ENCODE data around the gene NF1. TPM values are rescaled to one million over a fixed set of nuclear protein-coding genes. Genes with fewer than 3 reads are reported as not detected.

NF1 gene
- total RNA-seq, 1 donor from 2014 or later: 42.5 TPM

- no peak for DNase-seq
- no peak for TF ChIP-seq CTCF (IDR thresholded peaks at IDR 0.05; ENCODE audit: borderline replicate concordance)
- no peaks in the 10 kb centered on the region for H3K9me3 ChIP-seq (replicated peaks)
- intact Hi-C loops (cut with micrococcal nuclease): no loop called here
- H3K36me3 ChIP-seq: peaks cover 98% of the 10 kb centered on the region
- H3K4me1 ChIP-seq: no peaks in the 10 kb centered on the region
- H3K4me3 ChIP-seq: no peak overlapping the region
- no peaks in the 10 kb centered on the region for H3K27me3 ChIP-seq (ENCODE audit: low read depth)
- H3K27ac ChIP-seq (replicated peaks): no peak overlapping the region
Measured at GRCh38 chr17:31357839-31358394, 263.1 kb downstream of the NF1 start.

- no peaks in the 10 kb centered on the region for H3K9me3 ChIP-seq (replicated peaks)
- no peaks in the 10 kb centered on the region for H3K27me3 ChIP-seq (ENCODE audit: low read depth)
- no peak for DNase-seq
- H3K4me3 ChIP-seq: no peak overlapping the region
- H3K4me1 ChIP-seq: no peaks in the 10 kb centered on the region
- no peak for TF ChIP-seq CTCF (IDR thresholded peaks at IDR 0.05; ENCODE audit: borderline replicate concordance)
- H3K36me3 ChIP-seq: peaks cover 69% of the 10 kb centered on the region
- no peak overlapping the region for H3K27ac ChIP-seq (replicated peaks)
- intact Hi-C loops (cut with micrococcal nuclease): no loop called here
Measured at GRCh38 chr17:31364012-31364411, 269.2 kb downstream of the NF1 start.

GRCh38 chr17:31366088-31366487 is 271.3 kb downstream of the NF1 start:
- intact Hi-C loops (cut with micrococcal nuclease): no loop called here
- no peak for DNase-seq
- Histone ChIP-seq H3K36me3 (peaks cover 55% of the 10 kb centered on the region), H3K4me3 (no peak overlapping the region), H3K4me1 (peaks cover 3% of the 10 kb centered on the region), H3K27me3 (ENCODE audit: low read depth) (no peaks in the 10 kb centered on the region), H3K9me3 (replicated peaks) (no peaks in the 10 kb centered on the region), H3K27ac (replicated peaks) (no peak overlapping the region)
- no peak for TF ChIP-seq CTCF (IDR thresholded peaks at IDR 0.05; ENCODE audit: borderline replicate concordance)

GRCh38 chr17:31369266-31369665 is 274.5 kb downstream of the NF1 start:
- no peak overlapping the region for H3K27ac ChIP-seq (replicated peaks)
- no peak for TF ChIP-seq CTCF (IDR thresholded peaks at IDR 0.05; ENCODE audit: borderline replicate concordance)

GRCh38 chr17:31371511-31372097 is 276.8 kb downstream of the NF1 start:
- no peak for TF ChIP-seq CTCF (IDR thresholded peaks at IDR 0.05; ENCODE audit: borderline replicate concordance)
- DNase-seq: no peak
- H3K27me3 ChIP-seq (ENCODE audit: low read depth): no peaks in the 10 kb centered on the region
- no peak overlapping the region for H3K4me3 ChIP-seq
- H3K27ac ChIP-seq (replicated peaks): no peak overlapping the region
- peaks cover 13% of the 10 kb centered on the region for H3K4me1 ChIP-seq
- H3K9me3 ChIP-seq (replicated peaks): no peaks in the 10 kb centered on the region
- H3K36me3 ChIP-seq: peaks cover 56% of the 10 kb centered on the region
- intact Hi-C loops (cut with micrococcal nuclease): no loop called here

More at GRCh38 chr17:31369266-31369665, 274.5 kb downstream of the NF1 start:
- no peak for DNase-seq
- intact Hi-C loops (cut with micrococcal nuclease): no loop called here
- H3K9me3 ChIP-seq (replicated peaks): no peaks in the 10 kb centered on the region
- peaks cover 13% of the 10 kb centered on the region for H3K4me1 ChIP-seq
- peaks cover 39% of the 10 kb centered on the region for H3K36me3 ChIP-seq
- H3K27me3 ChIP-seq (ENCODE audit: low read depth): no peaks in the 10 kb centered on the region
- H3K4me3 ChIP-seq: no peak overlapping the region

Data from left ventricle myocardium inferior (tissue), 1 donor.